Thymus (tissue), 11 donors: ENCODE measurements around the gene ATP8A1. TPM values are rescaled to one million over a fixed set of nuclear protein-coding genes. Genes with fewer than 3 reads are reported as not detected.
"Not testable (repeated sequence)": the region's sequence is repeated elsewhere in the genome, so short reads cannot be mapped to it uniquely, and the experiment has no call there.

Experiments used
- DNase-seq, 9 donors: peaks; one replicate each; pipeline ENCODE4 v3.0.0-alpha.2; 2013; ENCODE audit warnings: low spot score in 9 of 9, low read depth in 6 of 9, missing footprints in 1 of 9
- H3K27ac ChIP-seq, 2 donors: one replicate each; pipeline ENCODE4 v1.5.1; 2013; ENCODE audit warnings: control low read depth in 1 of 2, low read depth in 1 of 2, low read length in 1 of 2, mild to moderate bottlenecking in 1 of 2, moderate library complexity in 1 of 2
- H3K27me3 ChIP-seq, 2 donors: one replicate each; pipeline ENCODE4 v1.5.1; 2013; ENCODE audit warnings: low read length in 1 of 2; ENCODE audit not compliant: control insufficient read depth in 2 of 2, insufficient read depth in 1 of 2
- H3K36me3 ChIP-seq, 2 donors: one replicate each; pipeline ENCODE4 v1.5.1; 2013; ENCODE audit warnings: low read length in 1 of 2, mild to moderate bottlenecking in 1 of 2, moderate library complexity in 1 of 2; ENCODE audit not compliant: control insufficient read depth in 2 of 2, insufficient read depth in 2 of 2
- H3K4me1 ChIP-seq, 2 donors: one replicate each; pipeline ENCODE4 v1.5.1; 2013; ENCODE audit warnings: low read length in 2 of 2; ENCODE audit not compliant: control insufficient read depth in 2 of 2, insufficient read depth in 2 of 2
- H3K4me3 ChIP-seq, 2 donors: one replicate each; pipeline ENCODE4 v1.5.1; 2013; ENCODE audit warnings: low read length in 2 of 2, control low read depth in 1 of 2, mild to moderate bottlenecking in 1 of 2
- H3K9me3 ChIP-seq, 2 donors: one replicate each; pipeline ENCODE4 v1.5.1; 2013; ENCODE audit warnings: low read length in 1 of 2, mild to moderate bottlenecking in 1 of 2; ENCODE audit not compliant: control insufficient read depth in 2 of 2, insufficient read depth in 1 of 2
- WGBS: extraction: QIAGEN DNeasy Blood & Tissue Kit; methylation state at CpG from one replicate; pipeline ENCODE4 v1.1.7; 2013; 5-methylcytosine and 5-hydroxymethylcytosine counted together
- polyA plus RNA-seq: library from polyadenylated mRNA; stranded (reverse); fragments of 200-250 nt; gene quantifications from one replicate; pipeline ENCODE4 v1.2.3, GENCODE V29; 2013
- total RNA-seq: library from RNA; stranded (reverse); fragments of 120-200 nt; gene quantifications from one replicate; pipeline ENCODE4 v1.2.4, GENCODE V29; 2013
- donor health status: healthy.

The ATP8A1 gene
- total and polyA plus RNA-seq, 2 donors: 25.0 to 30.9 TPM

GRCh38 chr4:42654631-42655268 lies 2.2 kb downstream of the ATP8A1 start:
- H3K9me3 ChIP-seq: no peaks in the 10 kb centered on the region
- no peak overlapping the region for H3K27ac ChIP-seq
- H3K4me3 ChIP-seq: peak overlapping the region in 1 of 2 donors; percentile 89
- no peaks in the 10 kb centered on the region for H3K27me3 ChIP-seq
- WGBS: 72% methylated on average over 2 of the region's 2 CpGs
- DNase-seq: no peak
- H3K36me3 ChIP-seq: no peaks in the 10 kb centered on the region
- peaks cover 15 to 22% of the 10 kb centered on the region in 2 donors for H3K4me1 ChIP-seq

- Histone ChIP-seq H3K27me3 (no peaks in the 10 kb centered on the region), H3K4me3 (no peak overlapping the region), H3K9me3 (no peaks in the 10 kb centered on the region), H3K4me1 (peaks cover 15 to 22% of the 10 kb centered on the region in 2 donors), H3K27ac (no peak overlapping the region), H3K36me3 (no peaks in the 10 kb centered on the region)
- no peak for DNase-seq
- 93% methylated on average over 8 of the region's 8 CpGs for WGBS
These were observed 3.0 kb downstream of the ATP8A1 start for GRCh38 chr4:42653626-42654560.

GRCh38 chr4:42652529-42653231 lies 4.2 kb downstream of the ATP8A1 start:
- WGBS: 98% methylated on average over 10 of the region's 10 CpGs
- not testable (repeated sequence) for H3K36me3 ChIP-seq, DNase-seq, H3K4me3 ChIP-seq, H3K27ac ChIP-seq, H3K27me3 ChIP-seq, H3K9me3 ChIP-seq
- H3K4me1 ChIP-seq: peaks cover 13 to 16% of the 10 kb centered on the region in 2 donors

- H3K27ac ChIP-seq: no peak overlapping the region
- H3K4me3 ChIP-seq: no peak overlapping the region
- WGBS: 73% methylated on average over 4 of the region's 4 CpGs
- no peaks in the 10 kb centered on the region for H3K27me3 ChIP-seq
- no peaks in the 10 kb centered on the region for H3K9me3 ChIP-seq
- H3K4me1 ChIP-seq: peaks cover 4 to 7% of the 10 kb centered on the region in 2 donors
- DNase-seq: no peak
- no peaks in the 10 kb centered on the region for H3K36me3 ChIP-seq
These were observed 7.0 kb downstream of the ATP8A1 start for GRCh38 chr4:42649870-42650269.

- Histone ChIP-seq H3K9me3 (no peaks in the 10 kb centered on the region), H3K4me3 (no peak overlapping the region), H3K36me3 (no peaks in the 10 kb centered on the region), H3K27ac (no peak overlapping the region), H3K27me3 (no peaks in the 10 kb centered on the region), H3K4me1 (peaks cover 7 to 8% of the 10 kb centered on the region in 2 donors)
- WGBS: 84% methylated on average over 2 of the region's 2 CpGs
- no peak for DNase-seq
These were observed 9.8 kb downstream of the ATP8A1 start for GRCh38 chr4:42646999-42647541.

GRCh38 chr4:42646013-42646784 lies 10.7 kb downstream of the ATP8A1 start:
- Histone ChIP-seq H3K9me3 (no peaks in the 10 kb centered on the region), H3K4me3 (no peak overlapping the region), H3K27ac (no peak overlapping the region), H3K27me3 (no peaks in the 10 kb centered on the region), H3K4me1 (peaks cover 9 to 12% of the 10 kb centered on the region in 2 donors), H3K36me3 (no peaks in the 10 kb centered on the region)
- 98% methylated on average over 8 of the region's 8 CpGs for WGBS
- DNase-seq: no peak

GRCh38 chr4:42644897-42645296 lies 12.0 kb downstream of the ATP8A1 start:
- Histone ChIP-seq H3K4me3 (no peak overlapping the region), H3K27me3 (no peaks in the 10 kb centered on the region), H3K27ac (no peak overlapping the region), H3K9me3 (no peaks in the 10 kb centered on the region), H3K4me1 (peaks cover 18 to 19% of the 10 kb centered on the region in 2 donors), H3K36me3 (no peaks in the 10 kb centered on the region)
- no peak for DNase-seq

- H3K36me3 ChIP-seq: no peaks in the 10 kb centered on the region
- DNase-seq: no peak
These were observed 13.2 kb downstream of the ATP8A1 start for GRCh38 chr4:42643685-42644084.

More at GRCh38 chr4:42643685-42644084, 13.2 kb downstream of the ATP8A1 start:
- no peaks in the 10 kb centered on the region for H3K27me3 ChIP-seq
- 84% methylated on average over 5 of the region's 5 CpGs for WGBS
- H3K9me3 ChIP-seq: no peaks in the 10 kb centered on the region
- no peak overlapping the region for H3K27ac ChIP-seq
- peaks cover 23 to 25% of the 10 kb centered on the region in 2 donors for H3K4me1 ChIP-seq
- H3K4me3 ChIP-seq: no peak overlapping the region
